Muscle of back (tissue), 11 donors: ENCODE measurements around the gene TEDC2. TPM values are rescaled to one million over a fixed set of nuclear protein-coding genes. Genes with fewer than 3 reads are reported as not detected.

Experiments
- DNase-seq, 3 donors: peaks; one replicate each; pipeline versions ENCODE4 v3.0.0 to v3.0.0-alpha.2; 2013
- polyA plus RNA-seq, 10 donors: library from polyadenylated mRNA; unstranded; fragments of 120-200 nt; gene quantifications; one replicate each; pipeline ENCODE4 v1.2.1, GENCODE V29; 2013; ENCODE audit not compliant: insufficient read length in 10 of 10

Gene TEDC2
- polyA plus RNA-seq, 10 donors = 2.7 to 7.5 (median 4.8) TPM

GRCh38 chr16:2465653-2466415, 5.9 kb downstream of the TEDC2 start:
- DNase-seq = no peak

GRCh38 chr16:2466667-2467527, 7.0 kb downstream of the TEDC2 start:
- DNase-seq = no peak

- peak; percentile 78 to 94 (median 90) for DNase-seq
Observed at GRCh38 chr16:2467528-2468232, 7.8 kb downstream of the TEDC2 start.

GRCh38 chr16:2468233-2468724, 8.4 kb downstream of the TEDC2 start:
- DNase-seq = peak in 2 of 3 donors; percentile 66 to 81

GRCh38 chr16:2468725-2469398, 9.0 kb downstream of the TEDC2 start:
- DNase-seq = peak; percentile 30 to 63 (median 32)

GRCh38 chr16:2469399-2470233, 9.7 kb downstream of the TEDC2 start:
- DNase-seq = peak in 2 of 3 donors; percentile 24 to 60

GRCh38 chr16:2470234-2470601, 10.3 kb downstream of the TEDC2 start:
- DNase-seq = no peak

GRCh38 chr16:2470603-2471015, 10.7 kb downstream of the TEDC2 start:
- DNase-seq = peak; percentile 22 to 70 (median 38)

- DNase-seq = peak; percentile 35 to 85 (median 75)
Observed at GRCh38 chr16:2471016-2471652, 11.2 kb downstream of the TEDC2 start, which contains the start of gene NTN3. Gene NTN3, plus strand, starts transcription at chr16:2471297. Its CDS starts 405 bp downstream, at chr16:2471702.

GRCh38 chr16:2471653-2472487, 12.0 kb downstream of the TEDC2 start:
- DNase-seq = peak in 1 of 3 donors; percentile 47

GRCh38 chr16:2472488-2472864, 12.6 kb downstream of the TEDC2 start:
- no peak for DNase-seq

GRCh38 chr16:2472885-2473445, 13.1 kb downstream of the TEDC2 start:
- no peak for DNase-seq

- DNase-seq = no peak
Observed at GRCh38 chr16:2473446-2473926, 13.6 kb downstream of the TEDC2 start.

GRCh38 chr16:2473999-2474876, 14.3 kb downstream of the TEDC2 start:
- DNase-seq = peak in 2 of 3 donors; percentile 52 to 77

GRCh38 chr16:2474877-2475412, 15.0 kb downstream of the TEDC2 start, which contains the start of gene TBC1D24:
Gene TBC1D24, plus strand, starts transcription at chr16:2475127. Its CDS starts 21,022 bp downstream, at chr16:2496149.
- DNase-seq = peak; percentile 86 to 94 (median 92)

GRCh38 chr16:2475413-2476344, 15.8 kb downstream of the TEDC2 start:
- peak in 1 of 3 donors; percentile 56 for DNase-seq
